ENCODE results near the gene DCTN2. TPM values are rescaled to one million over a fixed set of nuclear protein-coding genes. Genes with fewer than 3 reads are reported as not detected.
A peak's percentile ranks its signal among the peaks of the same experiment; 100 is the strongest.

Gene DCTN2
- polyA plus RNA-seq, 1 of the 3 experiments (the other 2 are of a cell fraction): 122 TPM

- TF ChIP-seq CTCF (IDR thresholded peaks at IDR 0.05): no peak
- peak; percentile 79; the same call in 1 of the 2 replicates for TF ChIP-seq FOSL2 (IDR thresholded peaks at IDR 0.05; ENCODE audit: borderline replicate concordance, low read depth)
- no peak for TF ChIP-seq RFX5 (IDR thresholded peaks at IDR 0.05; ENCODE audit: low read length)
- TF ChIP-seq TEAD4 (IDR thresholded peaks at IDR 0.05; ENCODE audit: borderline replicate concordance, insufficient read depth): no peak
- peak; percentile 96 for TF ChIP-seq ELF1 (IDR thresholded peaks at IDR 0.05)
- peak in 1 of 2 experiments; percentile 58; a peak in 1 of 4 replicates for TF ChIP-seq EP300 (IDR thresholded peaks at IDR 0.05; ENCODE audit: borderline replicate concordance in 1 of 2, low read depth in 1 of 2, low read length in 1 of 2)
- 0 out of 2 replicates have a peak, but pooled peaks have one; percentile 44 for TF ChIP-seq GABPA (IDR thresholded peaks at IDR 0.05; ENCODE audit: low read depth)
- TF ChIP-seq JUND (IDR thresholded peaks at IDR 0.05): peak; percentile 58; the same call in 1 of the 2 replicates
- TF ChIP-seq RAD21 (IDR thresholded peaks at IDR 0.05; ENCODE audit: low read length): no peak
- TF ChIP-seq MAX (IDR thresholded peaks at IDR 0.05; ENCODE audit: low read depth): peak; percentile 73; the same call in 1 of the 2 replicates
- TF ChIP-seq USF1 (IDR thresholded peaks at IDR 0.05; ENCODE audit: borderline replicate concordance, low read depth): peak; percentile 90
- 0 out of 2 replicates have a peak, but pooled peaks have one; percentile 28 for TF ChIP-seq USF2 (IDR thresholded peaks at IDR 0.05; ENCODE audit: borderline replicate concordance, low read depth, low read length)
- no peak for TF ChIP-seq EZH2phosphoT487 (IDR thresholded peaks at IDR 0.05; ENCODE audit: borderline replicate concordance, low read depth)
- peak; percentile 91; the same call in 1 of the 2 replicates for TF ChIP-seq SIN3A (IDR thresholded peaks at IDR 0.05; ENCODE audit: borderline replicate concordance, low read depth, low read length)
- TF ChIP-seq POLR2AphosphoS5 (IDR thresholded peaks at IDR 0.05; ENCODE audit: low read depth, low read length): peak; percentile 100
- no peak for TF ChIP-seq MEF2A (IDR thresholded peaks at IDR 0.05; ENCODE audit: borderline replicate concordance, low read depth)
- TF ChIP-seq TCF12 (IDR thresholded peaks at IDR 0.05): no peak
- 0 out of 2 replicates have a peak, but pooled peaks have one; percentile 7 for TF ChIP-seq SMC3 (IDR thresholded peaks at IDR 0.05; ENCODE audit: low read depth, low read length)
Measured at GRCh38 chr12:57520053-57520818, 26.8 kb downstream of the DCTN2 start, which contains the start of gene DDIT3 (continued).
